Vagina (tissue), 2 donors: ENCODE measurements around the gene MYO1A. TPM values are rescaled to one million over a fixed set of nuclear protein-coding genes. Genes with fewer than 3 reads are reported as not detected.

ENCODE experiments used
- DNase-seq, 2 donors: peaks; one replicate each; pipeline ENCODE4 v3.0.0-alpha.2; 2017; ENCODE audit errors: extremely low spot score in 2 of 2
- H3K27ac ChIP-seq: fragments of 200-600 bp; sonication (generic); one replicate; pipeline ENCODE4 v1.5.1; 2019
- H3K27me3 ChIP-seq: fragments of 200-600 bp; sonication (generic); one replicate; pipeline ENCODE4 v1.5.1; 2019
- H3K36me3 ChIP-seq, 2 donors: fragments of 200-600 bp; sonication (generic); one replicate each; pipeline ENCODE4 v1.5.1; 2017 to 2019
- H3K4me1 ChIP-seq: fragments of 200-600 bp; sonication (generic); one replicate; pipeline ENCODE4 v1.5.1; 2019
- H3K4me3 ChIP-seq, 2 donors: fragments of 200-600 bp; sonication (generic); 1 replicate in 1 of 2; 2 replicates in 1 of 2; pipeline ENCODE4 v1.5.1; 2016 to 2019
- H3K9me3 ChIP-seq: fragments of 200-600 bp; sonication (generic); one replicate; pipeline ENCODE4 v1.5.1; 2019
- POLR2A ChIP-seq, 2 donors: fragments of 450-650 bp; IDR thresholded peaks; one replicate each; pipeline ENCODE4 v1.6.1; 2017; ENCODE audit warnings: antibody characterized with exemption in 2 of 2, mild to moderate bottlenecking in 2 of 2, moderate library complexity in 2 of 2
- POLR2AphosphoS5 ChIP-seq, 2 donors: sonication (generic); formaldehyde crosslinking; IDR thresholded peaks; one replicate each; pipeline ENCODE4 v1.9.0; 2017; ENCODE audit warnings: antibody characterized with exemption in 2 of 2, mild to moderate bottlenecking in 2 of 2, low read depth in 1 of 2; ENCODE audit not compliant: insufficient read depth in 1 of 2
- intact Hi-C: fragments of 100-400 bp; cut with DNase I; formaldehyde crosslinking; loops from one replicate; pipeline ENCODE4 v1.15.1; 2023
- total RNA-seq: library from RNA; depleted of rRNA; stranded (reverse); fragments of >200 nt; gene quantifications from one replicate; pipeline ENCODE4 v1.2.3, GENCODE V29; 2016
- TF ChIP-seq, protein P1 (sequence below), 3 experiments: fragments of 450-650 bp in 2 of 3; fragments of 200-600 bp in 1 of 3; sonication (generic) in 1 of 3; IDR thresholded peaks; one replicate each; pipeline ENCODE4 v1.5.1; 2017 to 2019; ENCODE audit warnings: antibody characterized with exemption in 3 of 3, mild to moderate bottlenecking in 2 of 3, moderate library complexity in 2 of 3

Gene MYO1A
- total RNA-seq, 1 donor from 2014 or later, result 1.2 TPM

GRCh38 chr12:57040211-57040610, 9.7 kb downstream of the MYO1A start:
- no peak for DNase-seq
- TF ChIP-seq POLR2A (IDR thresholded peaks at IDR 0.05), result no peak
- TF ChIP-seq, protein P1, sequence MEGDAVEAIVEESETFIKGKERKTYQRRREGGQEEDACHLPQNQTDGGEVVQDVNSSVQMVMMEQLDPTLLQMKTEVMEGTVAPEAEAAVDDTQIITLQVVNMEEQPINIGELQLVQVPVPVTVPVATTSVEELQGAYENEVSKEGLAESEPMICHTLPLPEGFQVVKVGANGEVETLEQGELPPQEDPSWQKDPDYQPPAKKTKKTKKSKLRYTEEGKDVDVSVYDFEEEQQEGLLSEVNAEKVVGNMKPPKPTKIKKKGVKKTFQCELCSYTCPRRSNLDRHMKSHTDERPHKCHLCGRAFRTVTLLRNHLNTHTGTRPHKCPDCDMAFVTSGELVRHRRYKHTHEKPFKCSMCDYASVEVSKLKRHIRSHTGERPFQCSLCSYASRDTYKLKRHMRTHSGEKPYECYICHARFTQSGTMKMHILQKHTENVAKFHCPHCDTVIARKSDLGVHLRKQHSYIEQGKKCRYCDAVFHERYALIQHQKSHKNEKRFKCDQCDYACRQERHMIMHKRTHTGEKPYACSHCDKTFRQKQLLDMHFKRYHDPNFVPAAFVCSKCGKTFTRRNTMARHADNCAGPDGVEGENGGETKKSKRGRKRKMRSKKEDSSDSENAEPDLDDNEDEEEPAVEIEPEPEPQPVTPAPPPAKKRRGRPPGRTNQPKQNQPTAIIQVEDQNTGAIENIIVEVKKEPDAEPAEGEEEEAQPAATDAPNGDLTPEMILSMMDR (IDR thresholded peaks at IDR 0.05), result no peak
- no peak for TF ChIP-seq POLR2AphosphoS5 (IDR thresholded peaks at IDR 0.05; ENCODE audit: insufficient read depth in 1 of 2, low read depth in 1 of 2)
- no peaks in the 10 kb centered on the region for H3K4me1 ChIP-seq
- H3K9me3 ChIP-seq, result no peaks in the 10 kb centered on the region
- H3K27ac ChIP-seq, result no peak overlapping the region
- H3K27me3 ChIP-seq, result no peaks in the 10 kb centered on the region
- H3K36me3 ChIP-seq, result no peaks in the 10 kb centered on the region
- intact Hi-C loops, result no loop called here
- H3K4me3 ChIP-seq, result no peak overlapping the region

- Histone ChIP-seq H3K9me3 (no peaks in the 10 kb centered on the region), H3K36me3 (no peaks in the 10 kb centered on the region), H3K27ac (no peak overlapping the region), H3K4me1 (no peaks in the 10 kb centered on the region), H3K27me3 (no peaks in the 10 kb centered on the region), H3K4me3 (no peak overlapping the region)
- no peak for TF ChIP-seq POLR2AphosphoS5 (IDR thresholded peaks at IDR 0.05; ENCODE audit: insufficient read depth in 1 of 2, low read depth in 1 of 2)
- intact Hi-C loops, result no loop called here
- no peak for DNase-seq
These were observed 10.7 kb downstream of the MYO1A start for GRCh38 chr12:57039016-57039798.

- TF ChIP-seq POLR2AphosphoS5 (IDR thresholded peaks at IDR 0.05; ENCODE audit: insufficient read depth in 1 of 2, low read depth in 1 of 2), result no peak
- TF ChIP-seq, protein P1 (IDR thresholded peaks at IDR 0.05), result no peak
- TF ChIP-seq POLR2A (IDR thresholded peaks at IDR 0.05), result no peak
- no peak overlapping the region for H3K4me3 ChIP-seq
- intact Hi-C loops, result no loop called here
- no peaks in the 10 kb centered on the region for H3K4me1 ChIP-seq
- no peaks in the 10 kb centered on the region for H3K27me3 ChIP-seq
- no peaks in the 10 kb centered on the region for H3K36me3 ChIP-seq
- DNase-seq, result no peak
- H3K9me3 ChIP-seq, result no peaks in the 10 kb centered on the region
- H3K27ac ChIP-seq, result no peak overlapping the region
These were observed 12.7 kb downstream of the MYO1A start for GRCh38 chr12:57037264-57037663.

GRCh38 chr12:57033431-57033830, 16.5 kb downstream of the MYO1A start:
- TF ChIP-seq POLR2A (IDR thresholded peaks at IDR 0.05) (no peak), POLR2AphosphoS5 (IDR thresholded peaks at IDR 0.05; ENCODE audit: insufficient read depth in 1 of 2, low read depth in 1 of 2) (no peak)
- TF ChIP-seq, protein P1 (IDR thresholded peaks at IDR 0.05), result no peak
- Histone ChIP-seq H3K27ac (no peak overlapping the region), H3K27me3 (no peaks in the 10 kb centered on the region), H3K4me3 (no peak overlapping the region), H3K4me1 (peaks cover 9% of the 10 kb centered on the region), H3K9me3 (no peaks in the 10 kb centered on the region), H3K36me3 (no peaks in the 10 kb centered on the region)
- DNase-seq, result no peak
- intact Hi-C loops, result no loop called here

DNA sequence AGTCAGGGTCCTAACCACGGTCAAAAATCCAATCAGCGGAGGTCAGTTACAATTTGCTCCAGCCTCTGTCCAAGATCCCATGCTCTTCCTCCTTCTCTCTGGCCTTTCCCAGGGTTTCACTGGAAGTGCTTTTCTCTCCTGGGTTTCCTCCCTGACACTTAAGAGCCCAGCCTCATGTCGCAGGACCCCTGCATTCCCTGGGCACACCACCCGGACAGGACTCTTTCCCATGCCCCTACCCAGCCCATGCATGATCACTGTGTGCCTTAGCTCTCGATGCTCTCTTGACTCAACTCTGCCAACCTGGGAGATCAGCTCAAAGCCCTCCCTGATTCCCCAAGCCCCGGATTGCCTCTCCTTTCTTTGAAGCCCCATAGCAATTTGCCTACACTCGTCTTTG, 18.1 kb downstream of the MYO1A start:
- no peaks in the 10 kb centered on the region for H3K36me3 ChIP-seq
- H3K4me1 ChIP-seq, result peaks cover 9% of the 10 kb centered on the region
- no peak overlapping the region for H3K27ac ChIP-seq
- TF ChIP-seq, protein P1 (IDR thresholded peaks at IDR 0.05), result no peak
- TF ChIP-seq POLR2AphosphoS5 (IDR thresholded peaks at IDR 0.05; ENCODE audit: insufficient read depth in 1 of 2, low read depth in 1 of 2) (no peak), POLR2A (IDR thresholded peaks at IDR 0.05) (no peak)
- no peaks in the 10 kb centered on the region for H3K9me3 ChIP-seq
- H3K27me3 ChIP-seq, result no peaks in the 10 kb centered on the region
- DNase-seq, result no peak
- intact Hi-C loops, result no loop called here
- H3K4me3 ChIP-seq, result no peak overlapping the region
